GM18508 (cell line): Measurements from ENCODE around the gene HIKESHI.

Source experiments
- ATAC-seq: cut with Tn5 transposase; IDR thresholded peaks from one replicate; pipeline ENCODE4 v1.9.1; 2021; ENCODE audit warnings: moderate number of reproducible peaks; ENCODE audit not compliant: insufficient read depth, unreplicated experiment

HIKESHI gene

GRCh38 chr11:86370922-86371594 is 69.0 kb downstream of the HIKESHI start:
- no peak for ATAC-seq

GRCh38 chr11:86372041-86372440 is 70.0 kb downstream of the HIKESHI start:
- no peak for ATAC-seq

- ATAC-seq, result no peak
These were observed 70.5 kb downstream of the HIKESHI start for GRCh38 chr11:86372586-86372985.

GRCh38 chr11:86374069-86374468 is 72.0 kb downstream of the HIKESHI start:
- no peak for ATAC-seq

- ATAC-seq, result no peak
These were observed 72.5 kb downstream of the HIKESHI start, which contains the start of gene CCDC81 for GRCh38 chr11:86374586-86374985. Gene CCDC81 (plus strand): TSS chr11:86374887. CDS start chr11:86375164, 277 bp downstream.

- no peak for ATAC-seq
These were observed 75.9 kb downstream of the HIKESHI start for GRCh38 chr11:86377972-86378371.

GRCh38 chr11:86380295-86381059 is 78.4 kb downstream of the HIKESHI start:
- no peak for ATAC-seq

- ATAC-seq, result no peak
These were observed 81.3 kb downstream of the HIKESHI start for GRCh38 chr11:86383041-86383955.

GRCh38 chr11:86386283-86386682 is 84.2 kb downstream of the HIKESHI start:
- no peak for ATAC-seq

GRCh38 chr11:86386746-86387145 is 84.7 kb downstream of the HIKESHI start:
- ATAC-seq, result no peak

- no peak for ATAC-seq
These were observed 86.2 kb downstream of the HIKESHI start for GRCh38 chr11:86388198-86388597.

- no peak for ATAC-seq
These were observed 88.4 kb downstream of the HIKESHI start for GRCh38 chr11:86390487-86390886.

GRCh38 chr11:86395061-86395551 is 93.1 kb downstream of the HIKESHI start:
- ATAC-seq, result no peak
